GM21381 (cell line): ENCODE data around the gene SNRNP200.
A peak's percentile ranks its signal among the peaks of the same experiment; 100 is the strongest.

Experiments used
- ATAC-seq: cut with Tn5 transposase; IDR thresholded peaks from one replicate; pipeline ENCODE4 v1.9.1; 2021; ENCODE audit warnings: mild to moderate bottlenecking, moderate library complexity; ENCODE audit not compliant: unreplicated experiment

SNRNP200 gene

GRCh38 chr2:96253006-96253405 is 52.3 kb downstream of the SNRNP200 start:
- ATAC-seq: no peak

GRCh38 chr2:96252526-96252925 is 52.8 kb downstream of the SNRNP200 start:
- no peak for ATAC-seq

- ATAC-seq: no peak
These were observed 53.5 kb downstream of the SNRNP200 start for GRCh38 chr2:96251721-96252292.

GRCh38 chr2:96250188-96250587 is 55.2 kb downstream of the SNRNP200 start:
- ATAC-seq: no peak

- ATAC-seq: no peak
These were observed 55.7 kb downstream of the SNRNP200 start for GRCh38 chr2:96249654-96250053.

GRCh38 chr2:96248624-96249023 is 56.7 kb downstream of the SNRNP200 start:
- ATAC-seq: no peak

- ATAC-seq: no peak
These were observed 57.5 kb downstream of the SNRNP200 start for GRCh38 chr2:96247896-96248295.

- no peak for ATAC-seq
These were observed 58.3 kb downstream of the SNRNP200 start for GRCh38 chr2:96247009-96247408.

GRCh38 chr2:96245609-96246390 is 59.5 kb downstream of the SNRNP200 start:
- ATAC-seq: no peak

GRCh38 chr2:96243843-96244242 is 61.5 kb downstream of the SNRNP200 start:
- ATAC-seq: no peak

- ATAC-seq: peak; percentile 82
These were observed 63.3 kb downstream of the SNRNP200 start for GRCh38 chr2:96241900-96242611.

- no peak for ATAC-seq
These were observed 64.1 kb downstream of the SNRNP200 start for GRCh38 chr2:96241227-96241626.

GRCh38 chr2:96240341-96241038 is 64.9 kb downstream of the SNRNP200 start:
- no peak for ATAC-seq

GRCh38 chr2:96239745-96240264 is 65.5 kb downstream of the SNRNP200 start:
- no peak for ATAC-seq

GRCh38 chr2:96239091-96239490 is 66.3 kb downstream of the SNRNP200 start:
- no peak for ATAC-seq

GRCh38 chr2:96238266-96238665 is 67.1 kb downstream of the SNRNP200 start:
- ATAC-seq: no peak

- ATAC-seq: no peak
These were observed 68.5 kb downstream of the SNRNP200 start for GRCh38 chr2:96236882-96237281.

GRCh38 chr2:96233880-96234316 is 71.4 kb downstream of the SNRNP200 start:
- ATAC-seq: peak; percentile 95

GRCh38 chr2:96233436-96233835 is 71.9 kb downstream of the SNRNP200 start:
- no peak for ATAC-seq

GRCh38 chr2:96231316-96231715 is 74.0 kb downstream of the SNRNP200 start:
- ATAC-seq: no peak

- peak; percentile 84 for ATAC-seq
These were observed 80.3 kb downstream of the SNRNP200 start for GRCh38 chr2:96225016-96225533.
